NCI-H524 (cell line): ENCODE measurements around the gene IZUMO4.

Experiments used
- DNase-seq, 2 experiments: peaks; one replicate each; lab custom pipeline; 2025; lab: John Stamatoyannopoulos, UW

Gene IZUMO4

DNA sequence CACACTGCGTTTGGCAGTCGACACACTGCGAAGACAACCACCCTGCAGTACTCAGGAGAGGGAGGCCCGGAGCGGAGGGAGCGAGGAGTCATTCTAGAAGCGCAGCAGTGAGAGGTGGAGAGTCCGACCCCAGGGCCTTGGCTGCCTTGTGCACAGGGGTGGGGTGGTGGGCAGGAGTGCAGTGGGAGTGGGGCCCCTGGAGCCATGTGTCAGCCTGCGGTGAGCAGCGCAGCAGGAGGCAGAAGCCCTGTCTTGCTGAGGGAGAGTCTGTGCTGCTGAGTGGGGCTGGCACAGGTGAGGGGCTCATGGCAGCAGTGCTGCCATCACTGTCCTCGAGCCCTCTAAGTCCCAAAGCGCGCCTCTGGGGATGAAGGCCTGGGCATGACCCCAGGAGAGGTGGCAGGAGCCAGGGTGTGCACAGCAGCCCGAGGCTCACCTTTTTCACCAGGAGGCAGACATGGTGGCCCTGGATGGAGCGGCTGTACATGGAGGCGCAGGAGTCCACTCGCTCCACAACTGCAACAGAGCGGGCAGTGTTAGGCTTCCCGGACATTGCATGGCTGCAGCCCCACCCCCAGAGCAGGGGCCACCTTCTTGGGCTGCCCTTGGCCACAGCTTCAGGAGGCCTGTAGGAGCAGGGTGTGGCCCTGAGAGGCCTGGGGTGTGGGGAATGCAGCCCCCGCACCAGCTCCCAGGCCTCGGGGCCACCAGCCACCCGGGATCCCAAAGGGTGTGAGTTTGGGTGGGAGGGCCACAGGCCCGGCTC, 11.7 kb downstream of the IZUMO4 start:
- no peak for DNase-seq

DNA sequence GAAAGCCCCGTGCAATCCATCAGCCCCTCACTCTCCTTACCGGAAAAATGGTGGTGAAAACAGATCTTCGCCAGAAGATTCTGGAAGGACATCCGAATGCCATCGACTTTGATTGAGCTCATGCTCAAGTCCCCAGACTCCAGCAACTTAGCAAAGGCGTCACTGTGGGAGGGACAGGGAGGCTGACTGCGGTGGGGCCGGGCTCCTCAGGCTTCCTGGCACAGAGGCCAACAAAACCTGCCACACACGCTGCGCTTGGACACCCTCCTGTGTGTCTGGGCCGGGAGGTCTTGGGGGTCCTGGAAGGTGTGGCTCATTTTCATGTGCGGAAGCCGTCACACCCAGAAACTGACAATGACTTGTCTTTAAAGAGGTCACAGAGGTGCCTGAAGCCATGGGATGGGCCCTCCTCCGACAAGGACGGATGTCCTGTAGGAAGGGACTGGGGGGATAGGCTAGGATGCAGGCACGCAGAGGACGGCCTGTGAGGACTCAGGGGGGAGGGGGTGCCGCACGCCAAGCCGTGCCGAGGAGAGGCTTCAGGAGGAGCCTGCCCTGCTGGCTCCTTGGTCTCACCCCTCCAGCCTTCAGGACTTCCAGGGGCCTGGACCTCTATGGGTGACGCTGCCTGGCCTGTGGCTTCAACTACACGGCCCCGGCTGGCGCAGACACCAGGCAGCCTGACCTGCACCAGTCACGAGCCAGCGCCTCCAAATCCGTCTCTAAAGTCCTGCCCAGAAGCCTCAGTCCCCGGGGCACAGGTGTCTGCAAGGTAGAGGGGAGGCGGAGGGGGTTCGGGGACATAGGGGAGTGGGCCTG, 12.5 kb downstream of the IZUMO4 start:
- no peak for DNase-seq

DNA sequence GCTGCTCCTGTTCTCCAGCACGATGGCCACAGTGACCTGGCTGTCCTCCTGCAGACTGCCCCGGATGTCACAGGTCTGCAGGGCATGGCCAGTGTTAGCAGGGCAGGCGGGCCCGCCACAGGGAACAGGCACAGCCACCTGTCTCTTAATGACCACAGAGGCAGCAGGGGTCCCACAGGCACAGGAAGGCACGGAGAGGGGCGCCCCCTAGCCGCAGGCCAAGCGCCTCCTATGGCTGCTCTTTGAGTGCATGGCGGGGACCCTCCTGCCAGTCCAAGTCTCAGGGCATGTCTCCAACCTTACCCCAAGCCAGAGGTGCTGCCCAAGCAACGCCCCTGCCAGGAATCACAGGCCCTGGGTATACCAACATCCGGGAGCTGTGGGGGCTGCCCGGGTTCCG, 14.1 kb downstream of the IZUMO4 start:
- DNase-seq: no peak

DNA sequence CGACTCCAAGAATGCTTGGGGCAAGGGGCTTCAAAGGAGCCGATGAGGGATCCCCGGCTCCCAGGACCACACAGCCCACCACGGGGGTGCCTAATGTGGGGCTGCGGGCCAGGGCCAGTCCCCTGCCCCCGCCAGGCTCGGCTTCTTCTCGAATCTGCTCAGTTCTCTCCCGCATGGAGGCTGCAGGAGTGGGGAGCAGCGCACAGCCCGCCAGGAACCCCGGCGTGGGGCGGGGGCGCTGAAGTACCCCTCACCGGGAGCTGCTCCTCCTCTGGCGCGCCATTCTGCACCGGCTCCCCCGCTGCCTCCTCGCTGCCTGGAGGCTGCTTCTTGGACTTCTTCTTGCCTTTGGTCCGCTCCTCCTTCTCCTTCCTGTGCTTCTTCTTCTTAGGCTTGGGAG, 14.7 kb downstream of the IZUMO4 start:
- no peak for DNase-seq

DNA sequence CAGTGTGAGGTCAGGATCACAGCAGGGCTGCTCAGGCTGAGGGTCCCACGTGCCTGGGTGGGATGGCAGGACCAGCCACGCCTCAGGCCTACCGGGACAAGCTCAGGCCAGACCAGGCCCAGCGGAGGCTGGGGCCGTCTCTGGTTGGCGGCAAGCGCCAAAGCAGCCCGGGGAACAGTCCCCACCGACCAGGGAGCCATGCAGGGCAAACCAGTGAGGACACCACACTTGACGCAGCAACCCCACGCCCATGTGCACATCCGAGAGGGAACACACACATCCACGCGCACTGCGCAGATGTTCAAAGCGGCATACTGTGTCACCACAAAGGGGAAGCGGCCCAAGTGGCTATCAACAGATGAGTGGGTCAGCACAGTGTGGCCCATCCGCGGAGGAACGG, 15.2 kb downstream of the IZUMO4 start:
- no peak for DNase-seq

DNA sequence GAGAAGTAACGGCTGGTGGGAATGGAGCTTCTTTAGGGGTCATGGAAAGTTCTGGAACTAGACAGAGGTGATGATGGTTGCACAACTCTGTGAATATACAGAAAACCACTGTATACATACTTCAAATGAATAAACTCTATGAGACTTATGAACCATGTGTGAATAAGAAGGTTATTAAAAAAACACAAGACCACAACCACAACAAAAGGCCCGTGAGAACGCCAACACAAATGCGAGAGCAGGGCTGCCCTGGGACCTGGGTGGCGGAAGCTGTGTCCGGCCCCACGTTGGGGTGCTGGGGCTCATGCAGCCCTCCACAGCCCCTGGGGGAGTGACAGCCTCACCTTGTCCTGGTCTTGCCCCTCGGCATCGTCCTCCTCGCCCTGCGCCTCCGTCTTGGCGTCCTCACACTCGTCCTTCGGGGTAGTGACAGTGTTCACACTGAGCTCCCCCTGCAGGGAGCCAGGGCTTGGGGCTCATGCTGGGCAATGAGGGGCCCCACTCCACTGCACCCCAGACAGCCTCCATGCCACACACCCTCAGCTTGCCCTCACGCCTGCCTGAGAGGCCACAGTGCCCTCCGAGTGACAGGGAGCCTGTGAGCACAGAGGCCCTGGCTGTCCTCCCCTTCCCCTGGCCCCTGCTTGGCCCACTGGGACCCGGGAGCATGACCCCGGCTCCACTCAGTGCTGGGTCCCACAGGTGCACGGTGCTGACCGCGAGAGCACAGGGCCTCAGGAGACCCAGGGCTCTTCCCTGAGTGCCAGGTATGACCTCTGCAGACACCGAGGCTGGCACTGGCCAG, 16.0 kb downstream of the IZUMO4 start:
- no peak for DNase-seq

DNA sequence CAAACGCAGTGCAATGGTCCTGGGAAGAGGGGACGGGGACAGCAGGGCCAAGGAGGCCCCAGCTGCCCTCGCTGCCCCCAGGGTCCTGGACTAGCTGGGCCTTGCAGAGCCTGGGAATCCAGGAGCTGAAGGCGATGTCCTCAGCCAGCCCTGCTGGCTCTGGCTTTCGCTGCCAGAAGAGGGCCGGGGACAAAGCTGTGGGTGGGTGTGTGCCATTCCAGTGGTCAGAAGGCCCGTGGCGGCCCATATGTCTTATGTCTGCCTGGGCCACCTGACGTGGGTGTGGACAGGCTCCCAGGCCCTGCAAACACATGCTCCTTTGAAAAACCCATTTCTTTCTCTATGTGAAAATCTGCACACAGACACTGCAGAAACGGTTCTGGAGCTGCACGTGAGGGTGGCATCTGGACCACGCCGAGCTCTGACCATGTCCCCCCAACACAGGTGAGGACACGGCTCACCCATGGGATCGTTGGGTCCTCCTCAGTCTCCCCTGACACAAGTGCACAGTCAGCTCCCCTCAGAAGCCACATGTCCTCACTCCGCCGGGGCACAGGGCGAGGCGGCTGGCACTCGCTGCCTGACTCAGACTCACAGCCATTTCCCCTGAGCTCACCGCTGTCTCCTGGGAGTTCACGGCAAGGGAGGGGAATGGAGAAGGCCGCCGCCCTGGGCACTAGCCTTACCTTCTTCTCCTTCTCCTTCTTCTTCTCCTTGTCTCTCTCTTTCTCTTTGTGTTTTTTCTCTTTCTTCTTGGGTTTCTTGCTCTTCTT, 16.9 kb downstream of the IZUMO4 start:
- DNase-seq: no peak

DNA sequence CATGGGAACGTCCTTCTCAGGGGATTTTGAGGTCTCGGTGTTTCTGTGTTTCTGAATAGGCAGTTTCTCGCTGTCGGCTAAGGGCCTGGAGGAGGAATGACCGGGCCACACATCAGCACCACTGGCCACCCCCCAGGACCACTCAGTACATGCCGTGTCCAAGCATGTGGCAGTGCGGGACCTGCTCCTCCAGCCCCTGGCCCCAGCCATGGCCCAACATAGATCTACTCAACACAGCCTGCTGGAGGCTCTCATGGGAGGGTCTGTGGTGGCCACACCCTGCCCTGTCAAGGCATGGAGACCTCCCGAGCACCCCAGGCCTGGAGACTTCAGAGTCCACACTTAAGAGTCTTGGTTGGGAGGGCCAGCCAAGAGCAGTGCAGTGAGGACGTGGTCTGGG, 17.5 kb downstream of the IZUMO4 start:
- no peak for DNase-seq

DNA sequence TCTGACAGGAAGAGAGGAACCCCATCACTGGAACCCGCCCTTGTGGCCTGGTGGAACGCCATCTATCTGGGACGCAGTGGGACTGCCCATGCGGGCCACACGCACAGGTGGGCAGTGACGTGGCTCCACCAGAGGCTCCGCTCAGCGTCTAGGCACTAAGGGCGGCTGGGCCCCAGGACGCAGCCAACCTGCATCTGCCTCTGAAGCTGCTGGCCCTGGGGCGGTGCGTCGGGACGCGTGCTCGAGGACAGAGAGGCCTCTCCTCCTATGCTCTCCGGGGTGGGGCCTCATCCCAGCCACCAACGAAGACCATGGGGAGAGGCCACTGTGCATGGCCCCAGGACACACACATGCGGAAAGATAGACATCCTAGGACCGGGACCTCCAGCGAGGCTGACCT, 18.1 kb downstream of the IZUMO4 start:
- no peak for DNase-seq

DNA sequence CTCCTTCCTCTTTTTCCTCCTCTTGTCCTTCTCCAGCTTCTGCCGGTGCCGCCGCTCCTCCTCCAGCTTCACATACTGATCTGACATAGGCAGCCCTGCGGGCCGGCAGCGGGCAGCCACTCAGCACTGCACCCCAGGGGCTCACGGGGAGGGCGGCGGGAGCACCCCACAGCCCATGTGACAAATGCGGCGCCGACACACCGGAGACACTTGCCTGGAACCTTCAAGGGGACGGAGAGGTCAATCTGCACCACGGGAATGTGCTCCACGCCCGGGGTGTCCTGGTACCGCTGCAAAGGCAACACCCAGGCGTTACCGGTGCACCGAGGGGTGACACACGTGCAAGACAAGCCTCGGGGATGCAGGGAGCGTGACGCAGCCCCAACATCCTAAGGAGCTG, 18.6 kb downstream of the IZUMO4 start:
- no peak for DNase-seq

DNA sequence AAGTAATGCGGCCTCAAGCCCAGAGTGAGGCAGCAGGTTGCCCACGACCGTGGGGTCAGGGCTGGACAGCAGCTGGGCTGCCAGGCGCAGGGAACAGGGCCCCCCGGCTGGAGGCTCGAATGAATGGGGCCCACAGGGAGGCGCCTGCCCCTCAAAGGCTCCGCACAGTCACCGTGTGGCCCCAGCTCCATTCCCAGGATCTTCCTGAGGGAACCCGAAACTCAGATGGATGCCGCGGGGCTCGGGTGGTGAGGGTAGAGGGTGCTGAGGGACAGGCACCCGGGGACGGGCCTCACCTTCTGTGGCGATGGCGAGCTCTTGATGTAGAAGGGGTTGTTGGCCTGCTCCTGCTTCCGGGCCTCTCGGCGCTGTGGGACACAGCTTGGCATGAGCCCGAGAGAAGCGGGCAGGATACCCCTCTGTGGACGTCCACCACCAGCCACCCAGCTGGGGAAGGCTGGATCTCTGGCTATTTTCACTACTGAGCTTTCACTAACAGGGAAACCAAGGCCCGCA, 19.3 kb downstream of the IZUMO4 start:
- no peak for DNase-seq

DNA sequence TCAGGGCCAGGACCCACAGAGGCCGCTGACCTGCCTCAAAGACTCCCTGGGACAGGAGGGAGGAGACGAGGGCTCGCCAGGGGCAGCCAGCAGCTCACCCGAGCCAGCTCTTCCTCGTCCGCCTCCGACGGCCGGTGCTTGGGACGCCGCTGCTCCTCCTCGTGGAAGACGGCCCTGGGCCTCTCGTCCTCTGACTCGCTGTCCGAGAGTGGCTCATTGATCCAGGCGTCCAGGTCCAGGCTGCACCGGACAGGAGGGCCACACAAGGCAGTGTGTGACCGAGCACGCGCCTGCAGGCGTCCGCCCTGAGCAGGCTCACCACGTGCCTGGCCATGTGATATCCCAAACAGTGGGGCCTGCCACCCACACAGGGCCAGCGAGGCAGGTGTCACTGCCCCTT, 19.8 kb downstream of the IZUMO4 start:
- DNase-seq: no peak

DNA sequence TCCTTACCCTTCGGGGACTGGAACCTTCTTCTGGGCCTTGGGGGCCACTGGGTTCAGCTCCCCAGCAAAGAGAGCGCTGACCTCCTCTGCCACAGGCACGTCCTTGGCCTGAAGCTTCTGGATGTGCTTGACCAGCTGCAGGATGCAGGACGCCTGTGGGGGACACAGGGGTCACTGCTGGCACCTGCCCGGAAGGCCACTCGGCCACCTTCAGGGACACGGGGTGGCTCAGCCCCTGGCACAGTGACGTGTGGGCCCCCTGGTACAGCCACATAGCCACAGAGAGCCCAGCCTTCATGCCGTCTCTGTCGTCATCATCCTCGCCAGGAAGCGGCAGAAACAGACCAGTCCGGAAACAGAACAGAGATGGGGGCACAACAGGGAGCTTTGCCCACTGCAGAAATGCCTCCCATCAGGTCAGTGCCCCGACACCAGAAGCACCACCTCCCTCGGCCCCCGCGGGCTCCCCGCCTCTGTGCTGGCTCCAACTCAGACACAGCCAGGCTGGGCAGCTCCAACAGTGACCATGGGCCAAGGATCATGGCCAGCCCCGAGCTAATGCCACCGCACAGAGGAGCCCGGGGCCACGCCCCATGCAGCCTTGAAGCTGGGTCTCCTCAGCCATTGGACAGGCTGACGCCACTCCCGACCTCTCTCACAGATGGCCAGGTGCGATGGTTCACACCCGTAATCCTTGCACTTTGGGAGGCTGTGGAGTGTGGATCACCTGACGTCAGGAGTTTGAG, 20.7 kb downstream of the IZUMO4 start:
- DNase-seq: no peak

DNA sequence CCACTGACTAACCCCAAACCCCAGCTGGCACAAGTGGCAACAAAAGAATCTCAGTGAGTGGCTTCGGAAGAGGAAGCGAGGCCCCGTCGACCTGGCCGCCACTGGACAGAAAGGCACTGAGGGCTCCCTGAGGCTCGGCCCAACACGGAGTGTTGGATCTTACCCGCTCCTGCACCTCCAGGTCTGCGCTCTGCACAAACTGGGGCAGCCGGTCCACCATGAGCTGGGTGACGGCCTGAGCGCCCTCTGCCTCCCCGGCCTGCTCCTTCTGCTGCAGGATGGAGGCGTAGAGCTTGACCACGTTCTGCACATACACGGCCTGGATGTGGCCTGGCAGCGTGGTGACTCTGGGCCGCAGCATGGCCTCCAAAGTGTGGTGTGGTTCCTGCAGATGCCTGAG, 21.7 kb downstream of the IZUMO4 start:
- DNase-seq: no peak

DNA sequence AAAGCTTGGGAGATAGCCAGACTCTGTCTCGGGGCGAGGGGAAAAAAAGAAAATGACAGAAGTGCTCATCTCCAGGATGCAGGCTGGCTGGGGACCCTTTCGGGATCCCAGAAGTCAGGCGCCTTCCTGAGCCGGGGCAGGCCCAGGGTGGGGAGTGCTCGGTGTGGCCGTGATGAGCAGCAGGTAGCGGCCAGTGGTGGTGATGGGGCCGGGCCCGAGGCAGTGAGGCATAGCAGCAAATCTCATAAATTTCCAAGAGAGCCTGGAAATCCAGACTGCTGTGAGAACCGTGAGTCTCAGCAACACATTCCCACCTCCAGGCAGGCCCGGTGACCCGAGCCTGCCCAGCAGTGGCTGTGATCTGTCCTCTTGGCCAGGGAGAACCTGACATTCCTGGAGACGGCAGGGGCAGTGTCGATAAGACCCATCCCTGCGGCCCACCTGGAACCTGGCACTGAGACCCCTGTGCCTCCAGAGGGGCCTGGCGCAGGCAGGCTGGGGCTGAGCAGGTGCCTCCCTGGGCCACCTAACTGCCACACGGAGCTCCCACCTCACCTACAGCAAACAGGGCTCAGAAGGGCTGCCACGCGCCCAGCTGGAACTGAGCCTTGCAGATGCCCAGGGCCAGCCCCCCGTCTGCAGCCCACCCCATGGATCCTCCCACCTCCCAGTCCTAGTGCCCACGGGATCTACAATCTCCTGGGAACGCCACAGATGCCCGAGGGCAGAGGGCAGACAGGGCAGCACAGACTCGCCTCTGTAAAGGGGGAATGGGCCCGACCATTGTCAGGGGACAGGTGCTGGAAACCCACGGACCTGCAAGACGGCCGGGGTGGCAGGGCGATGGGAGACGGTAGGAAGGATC, 23.4 kb downstream of the IZUMO4 start:
- no peak for DNase-seq

DNA sequence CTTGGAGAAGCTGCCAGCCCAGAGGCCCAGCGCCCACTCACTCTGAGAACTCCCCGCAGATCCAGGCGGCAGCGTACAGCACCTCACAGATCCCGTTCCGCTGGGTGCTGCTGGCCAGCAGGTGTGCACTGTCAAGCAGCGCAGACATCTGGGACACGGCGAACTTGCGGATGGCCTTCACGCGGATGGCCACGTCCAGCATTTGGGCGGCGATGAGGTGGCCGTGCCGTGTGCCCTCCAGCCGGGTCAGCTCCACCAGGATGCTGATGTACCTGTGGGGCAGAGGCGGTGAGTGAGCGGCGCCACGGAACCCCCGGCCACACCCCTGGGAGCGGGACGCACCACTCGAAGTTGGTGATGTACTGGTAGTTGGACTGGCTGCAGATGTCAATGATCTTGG, 24.1 kb downstream of the IZUMO4 start:
- DNase-seq: no peak

DNA sequence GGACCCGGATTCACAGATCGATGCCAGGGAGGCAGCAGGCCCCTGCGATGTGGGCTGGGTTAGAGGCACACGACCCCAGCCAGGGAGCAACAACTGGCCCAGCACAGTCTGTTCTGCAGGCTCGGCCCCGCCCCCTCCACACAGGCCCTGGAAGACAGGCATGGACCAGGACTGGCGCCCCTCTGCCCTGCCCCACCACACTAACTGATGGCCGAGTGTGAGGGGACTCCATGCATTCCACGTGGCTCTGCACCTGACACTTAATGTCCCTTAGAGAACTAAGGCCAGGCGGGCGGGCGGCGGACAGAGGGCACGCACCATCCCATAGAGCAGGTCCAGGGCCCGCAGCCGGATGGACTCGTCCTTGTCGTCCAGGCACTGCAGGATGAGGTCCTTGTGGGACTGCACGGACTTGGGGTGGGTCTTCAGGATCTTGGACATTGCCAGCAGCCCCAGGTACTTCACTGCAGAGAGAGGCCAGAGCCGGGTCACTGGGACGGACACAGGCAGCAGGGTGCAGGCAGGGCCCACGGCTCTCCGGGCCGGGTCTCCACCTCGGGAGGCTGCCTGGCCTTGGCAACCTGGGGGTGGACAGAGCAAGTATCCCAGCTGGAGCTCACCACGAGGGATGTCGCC, 24.8 kb downstream of the IZUMO4 start:
- DNase-seq: no peak

DNA sequence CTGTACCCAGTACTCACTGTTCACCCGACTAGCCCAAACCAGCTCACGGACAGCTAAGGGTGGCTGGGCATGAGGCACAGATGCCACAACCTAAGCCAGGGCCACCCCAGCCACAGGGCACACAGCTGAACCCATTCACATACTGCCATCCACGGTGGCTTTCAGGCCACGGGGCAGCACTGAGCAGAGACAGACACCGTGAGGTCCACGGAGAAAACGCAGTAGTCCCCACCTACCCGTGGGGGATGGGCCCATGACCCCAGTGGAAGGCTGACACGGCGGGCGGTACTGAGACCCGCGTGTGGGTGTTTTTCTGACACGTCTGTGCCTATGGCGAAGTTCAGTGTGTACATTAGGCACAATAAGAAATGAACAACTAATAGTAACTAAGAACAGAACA, 25.5 kb downstream of the IZUMO4 start:
- no peak for DNase-seq

DNA sequence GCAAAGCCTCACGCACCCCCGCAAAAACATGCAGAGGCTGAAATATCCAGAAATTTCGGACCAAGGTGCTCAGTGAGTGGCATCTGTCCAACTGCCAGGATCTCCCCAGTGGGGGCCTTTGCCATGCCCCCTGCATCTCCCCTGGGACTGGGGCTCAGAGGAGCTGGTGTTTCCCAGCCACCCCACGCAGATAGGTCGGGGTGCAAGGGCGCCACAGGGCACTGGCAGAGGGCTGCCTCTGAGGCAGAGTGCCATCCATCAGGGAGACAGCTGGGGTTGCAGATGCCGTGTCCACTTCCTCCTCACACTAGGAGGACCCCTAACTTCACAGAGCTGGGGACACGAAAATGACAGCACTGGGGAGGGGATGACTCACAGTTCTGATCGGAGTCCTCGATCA, 26.3 kb downstream of the IZUMO4 start:
- no peak for DNase-seq
